ENCODE measurements around the gene PDIA6. TPM values are rescaled to one million over a fixed set of nuclear protein-coding genes. Genes with fewer than 3 reads are reported as not detected.

The PDIA6 gene
- total RNA-seq, 1 donor from 2014 or later: 167 TPM

GRCh38 chr2:10757814-10758286, 54.7 kb downstream of the PDIA6 start:
- Histone ChIP-seq H3K27me3 (ENCODE audit: low read depth) (no peaks in the 10 kb centered on the region), H3K4me1 (no peaks in the 10 kb centered on the region), H3K27ac (no peak overlapping the region), H3K4me3 (no peak overlapping the region), H3K9me3 (no peaks in the 10 kb centered on the region), H3K36me3 (no peaks in the 10 kb centered on the region)
- DNase-seq: no peak
- no peak for ATAC-seq
- TF ChIP-seq CTCF (IDR thresholded peaks at IDR 0.05): no peak
- intact Hi-C loops (cut with DNase I): no loop called here

- no peaks in the 10 kb centered on the region for H3K9me3 ChIP-seq
- DNase-seq (no peak), ATAC-seq (no peak)
- no peaks in the 10 kb centered on the region for H3K4me1 ChIP-seq
- no peaks in the 10 kb centered on the region for H3K27me3 ChIP-seq (ENCODE audit: low read depth)
- intact Hi-C loops (cut with DNase I): no loop called here
- no peak for TF ChIP-seq CTCF (IDR thresholded peaks at IDR 0.05)
- no peak overlapping the region for H3K4me3 ChIP-seq
- no peaks in the 10 kb centered on the region for H3K36me3 ChIP-seq
- no peak overlapping the region for H3K27ac ChIP-seq
These were observed 57.0 kb downstream of the PDIA6 start for GRCh38 chr2:10755621-10756020.

- Histone ChIP-seq H3K27ac (no peak overlapping the region), H3K4me1 (no peaks in the 10 kb centered on the region)
- ATAC-seq: no peak
These were observed 58.7 kb downstream of the PDIA6 start for GRCh38 chr2:10753876-10754275.

GRCh38 chr2:10753156-10753555, 59.4 kb downstream of the PDIA6 start:
- intact Hi-C loops (cut with DNase I): no loop called here
- no peak for ATAC-seq
- H3K4me1 ChIP-seq: no peaks in the 10 kb centered on the region

More at GRCh38 chr2:10753876-10754275, 58.7 kb downstream of the PDIA6 start:
- no peak for TF ChIP-seq CTCF (IDR thresholded peaks at IDR 0.05)
- H3K9me3 ChIP-seq: no peaks in the 10 kb centered on the region
- no peaks in the 10 kb centered on the region for H3K27me3 ChIP-seq (ENCODE audit: low read depth)
- intact Hi-C loops (cut with DNase I): no loop called here
- no peak overlapping the region for H3K4me3 ChIP-seq
- H3K36me3 ChIP-seq: no peaks in the 10 kb centered on the region
- DNase-seq: peak; percentile 12

GRCh38 chr2:10752236-10752635, 60.3 kb downstream of the PDIA6 start:
- ATAC-seq: no peak
- no peak for TF ChIP-seq CTCF (IDR thresholded peaks at IDR 0.05)

More at GRCh38 chr2:10753156-10753555, 59.4 kb downstream of the PDIA6 start:
- Histone ChIP-seq H3K9me3 (no peaks in the 10 kb centered on the region), H3K27ac (no peak overlapping the region), H3K27me3 (ENCODE audit: low read depth) (no peaks in the 10 kb centered on the region), H3K4me3 (no peak overlapping the region), H3K36me3 (no peaks in the 10 kb centered on the region)
- DNase-seq: no peak
- TF ChIP-seq CTCF (IDR thresholded peaks at IDR 0.05): no peak

GRCh38 chr2:10750610-10751009, 62.0 kb downstream of the PDIA6 start:
- Histone ChIP-seq H3K27me3 (ENCODE audit: low read depth) (no peaks in the 10 kb centered on the region), H3K27ac (no peak overlapping the region), H3K4me3 (no peak overlapping the region), H3K9me3 (no peaks in the 10 kb centered on the region), H3K4me1 (no peaks in the 10 kb centered on the region), H3K36me3 (no peaks in the 10 kb centered on the region)
- intact Hi-C loops (cut with DNase I): no loop called here
- ATAC-seq: no peak
- no peak for TF ChIP-seq CTCF (IDR thresholded peaks at IDR 0.05)
- DNase-seq: no peak

More at GRCh38 chr2:10752236-10752635, 60.3 kb downstream of the PDIA6 start:
- no peaks in the 10 kb centered on the region for H3K4me1 ChIP-seq
- H3K9me3 ChIP-seq: no peaks in the 10 kb centered on the region
- H3K27me3 ChIP-seq (ENCODE audit: low read depth): no peaks in the 10 kb centered on the region
- no peak overlapping the region for H3K27ac ChIP-seq
- intact Hi-C loops (cut with DNase I): no loop called here
- H3K36me3 ChIP-seq: no peaks in the 10 kb centered on the region
- H3K4me3 ChIP-seq: no peak overlapping the region
- peak; percentile 12 for DNase-seq

Measured in lower lobe of right lung (tissue), 2 donors.